Measurements from ENCODE around the gene KDELR3. TPM values are rescaled to one million over a fixed set of nuclear protein-coding genes. Genes with fewer than 3 reads are reported as not detected.

KDELR3 gene
- total RNA-seq, 6 donors from 2014 or later = 7.3 to 14.2 (median 9.7) TPM

DNA sequence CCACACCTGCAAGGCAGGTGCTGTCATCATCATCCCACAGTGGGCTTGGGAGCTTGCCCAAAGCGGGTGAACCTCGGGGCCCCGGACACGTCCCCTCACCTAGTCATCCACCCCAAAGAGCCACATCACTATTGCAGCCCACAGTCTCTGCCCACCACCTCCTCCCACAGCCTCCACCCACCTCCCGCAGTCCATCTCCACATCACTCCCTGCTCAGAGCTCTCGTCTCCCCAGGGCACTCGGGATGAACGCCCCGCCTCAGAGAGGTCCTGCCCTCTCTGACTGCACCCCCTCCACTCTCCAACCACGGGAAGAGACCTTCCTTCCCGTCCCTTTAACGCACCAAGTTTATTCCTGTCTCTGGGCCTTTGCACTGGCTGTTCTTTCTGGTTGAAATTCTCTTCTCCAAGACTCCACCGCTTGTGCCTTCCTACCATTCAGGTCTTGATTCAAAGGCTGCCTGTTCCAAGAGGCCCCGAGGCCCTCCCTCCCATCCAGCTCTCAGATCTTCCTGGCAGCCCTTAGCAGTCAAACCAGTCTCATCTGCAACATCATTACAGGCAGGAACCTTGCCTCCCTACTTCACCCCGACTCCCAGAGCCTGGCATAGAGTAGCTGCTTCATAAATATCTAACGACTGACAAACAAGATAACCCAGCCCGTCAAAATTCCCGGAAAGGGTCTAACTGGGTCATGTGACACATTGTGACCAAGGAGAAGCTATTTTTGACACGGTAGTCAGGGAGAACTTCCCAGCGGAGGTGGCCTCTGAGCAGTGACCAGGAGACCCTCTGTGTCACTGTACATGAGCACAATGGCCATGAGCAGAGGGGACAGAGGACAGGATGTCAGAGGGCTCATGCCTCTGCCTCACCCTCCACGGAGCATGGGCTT lies 24.0 kb upstream of the KDELR3 start:
- Histone ChIP-seq H3K27ac (no peak overlapping the region), H3K4me3 (no peak overlapping the region), H3K36me3 (no peaks in the 10 kb centered on the region), H3K9me3 (no peaks in the 10 kb centered on the region), H3K27me3 (no peaks in the 10 kb centered on the region), H3K4me1 (no peaks in the 10 kb centered on the region)
- 54 to 60% methylated on average over 20 of the region's 21 CpGs for WGBS, 2 donors
- ATAC-seq (ENCODE audit: low FRiP score in 2 of 2) = no peak
- TF ChIP-seq EP300 (IDR thresholded peaks at IDR 0.05) (no peak), POLR2AphosphoS5 (IDR thresholded peaks at IDR 0.05) (no peak), POLR2A (IDR thresholded peaks at IDR 0.05) (no peak)
- TF ChIP-seq, protein P1, sequence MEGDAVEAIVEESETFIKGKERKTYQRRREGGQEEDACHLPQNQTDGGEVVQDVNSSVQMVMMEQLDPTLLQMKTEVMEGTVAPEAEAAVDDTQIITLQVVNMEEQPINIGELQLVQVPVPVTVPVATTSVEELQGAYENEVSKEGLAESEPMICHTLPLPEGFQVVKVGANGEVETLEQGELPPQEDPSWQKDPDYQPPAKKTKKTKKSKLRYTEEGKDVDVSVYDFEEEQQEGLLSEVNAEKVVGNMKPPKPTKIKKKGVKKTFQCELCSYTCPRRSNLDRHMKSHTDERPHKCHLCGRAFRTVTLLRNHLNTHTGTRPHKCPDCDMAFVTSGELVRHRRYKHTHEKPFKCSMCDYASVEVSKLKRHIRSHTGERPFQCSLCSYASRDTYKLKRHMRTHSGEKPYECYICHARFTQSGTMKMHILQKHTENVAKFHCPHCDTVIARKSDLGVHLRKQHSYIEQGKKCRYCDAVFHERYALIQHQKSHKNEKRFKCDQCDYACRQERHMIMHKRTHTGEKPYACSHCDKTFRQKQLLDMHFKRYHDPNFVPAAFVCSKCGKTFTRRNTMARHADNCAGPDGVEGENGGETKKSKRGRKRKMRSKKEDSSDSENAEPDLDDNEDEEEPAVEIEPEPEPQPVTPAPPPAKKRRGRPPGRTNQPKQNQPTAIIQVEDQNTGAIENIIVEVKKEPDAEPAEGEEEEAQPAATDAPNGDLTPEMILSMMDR (IDR thresholded peaks at IDR 0.05) = no peak
- no peak for DNase-seq

DNA sequence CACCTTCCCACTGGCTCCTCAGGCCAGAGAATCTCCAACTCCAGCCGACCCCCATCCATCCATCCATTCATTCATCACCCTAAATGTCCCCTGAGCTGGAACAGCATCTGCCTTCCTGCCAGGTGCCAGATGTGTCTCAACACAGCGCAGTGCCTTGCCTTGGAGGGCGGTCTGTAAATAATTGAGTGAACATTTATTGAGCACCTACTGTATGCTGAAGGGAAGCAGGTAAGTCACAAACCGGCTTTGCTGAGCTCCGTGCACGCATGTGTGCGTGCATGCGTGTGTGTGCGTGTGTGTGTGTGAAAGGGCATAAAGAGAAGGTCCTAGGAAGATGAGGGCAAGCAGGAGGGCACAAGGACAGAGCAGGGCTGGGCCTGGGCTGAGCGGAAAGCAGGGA lies 23.1 kb upstream of the KDELR3 start:
- H3K27ac ChIP-seq = no peak overlapping the region
- H3K4me1 ChIP-seq = no peaks in the 10 kb centered on the region
- no peak for ATAC-seq (ENCODE audit: low FRiP score in 2 of 2)
- no peak overlapping the region for H3K4me3 ChIP-seq
- H3K36me3 ChIP-seq = no peaks in the 10 kb centered on the region
- no peak for TF ChIP-seq POLR2AphosphoS5 (IDR thresholded peaks at IDR 0.05)
- TF ChIP-seq, protein P1 (IDR thresholded peaks at IDR 0.05) = no peak
- TF ChIP-seq POLR2A (IDR thresholded peaks at IDR 0.05) = no peak
- no peak for TF ChIP-seq EP300 (IDR thresholded peaks at IDR 0.05)
- no peaks in the 10 kb centered on the region for H3K27me3 ChIP-seq
- WGBS, 2 donors = 91 to 95% methylated on average over 10 of the region's 10 CpGs
- DNase-seq = no peak
- no peaks in the 10 kb centered on the region for H3K9me3 ChIP-seq

DNA sequence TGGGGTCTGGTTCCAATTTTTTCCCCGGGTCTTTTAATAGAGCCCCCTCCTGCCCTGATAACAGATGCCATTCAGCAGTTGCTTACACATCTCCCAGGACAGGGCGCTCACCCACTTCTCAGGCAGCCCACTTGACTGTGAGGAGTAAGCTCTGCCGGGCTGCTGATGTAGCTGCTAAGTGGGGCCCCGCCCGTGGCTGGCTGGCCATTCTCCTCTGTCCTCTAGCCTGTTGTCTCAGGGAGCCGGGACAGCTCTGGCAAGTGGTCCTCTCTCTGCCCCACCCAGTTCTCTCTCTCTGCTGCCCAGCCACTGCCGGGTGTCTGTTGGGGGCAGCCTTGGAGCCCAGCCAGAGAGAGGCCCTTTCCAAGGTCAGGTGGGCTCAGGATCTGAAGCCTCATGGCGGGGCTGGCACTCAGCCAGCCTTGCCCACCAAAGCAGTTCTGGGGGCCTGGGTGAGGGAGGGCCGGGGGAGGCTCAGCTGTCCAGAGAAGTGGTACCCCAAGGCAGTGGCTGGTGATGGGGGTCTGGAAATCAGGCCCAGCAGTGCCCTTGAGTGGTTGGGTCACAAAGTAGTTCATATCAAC lies 21.8 kb upstream of the KDELR3 start:
- H3K4me1 ChIP-seq = no peaks in the 10 kb centered on the region
- H3K27me3 ChIP-seq = no peaks in the 10 kb centered on the region
- ATAC-seq (ENCODE audit: low FRiP score in 2 of 2) (no peak), DNase-seq (no peak)
- TF ChIP-seq, protein P1 (IDR thresholded peaks at IDR 0.05) = no peak
- no peak for TF ChIP-seq POLR2A (IDR thresholded peaks at IDR 0.05)
- TF ChIP-seq EP300 (IDR thresholded peaks at IDR 0.05) = no peak
- no peak for TF ChIP-seq POLR2AphosphoS5 (IDR thresholded peaks at IDR 0.05)
- H3K4me3 ChIP-seq = no peak overlapping the region
- H3K27ac ChIP-seq = no peak overlapping the region
- no peaks in the 10 kb centered on the region for H3K9me3 ChIP-seq
- 49% methylated on average over 9 of the region's 9 CpGs; no CpG with 5 or more reads in 1 of the 2 donors for WGBS, 2 donors
- H3K36me3 ChIP-seq = no peaks in the 10 kb centered on the region

DNA sequence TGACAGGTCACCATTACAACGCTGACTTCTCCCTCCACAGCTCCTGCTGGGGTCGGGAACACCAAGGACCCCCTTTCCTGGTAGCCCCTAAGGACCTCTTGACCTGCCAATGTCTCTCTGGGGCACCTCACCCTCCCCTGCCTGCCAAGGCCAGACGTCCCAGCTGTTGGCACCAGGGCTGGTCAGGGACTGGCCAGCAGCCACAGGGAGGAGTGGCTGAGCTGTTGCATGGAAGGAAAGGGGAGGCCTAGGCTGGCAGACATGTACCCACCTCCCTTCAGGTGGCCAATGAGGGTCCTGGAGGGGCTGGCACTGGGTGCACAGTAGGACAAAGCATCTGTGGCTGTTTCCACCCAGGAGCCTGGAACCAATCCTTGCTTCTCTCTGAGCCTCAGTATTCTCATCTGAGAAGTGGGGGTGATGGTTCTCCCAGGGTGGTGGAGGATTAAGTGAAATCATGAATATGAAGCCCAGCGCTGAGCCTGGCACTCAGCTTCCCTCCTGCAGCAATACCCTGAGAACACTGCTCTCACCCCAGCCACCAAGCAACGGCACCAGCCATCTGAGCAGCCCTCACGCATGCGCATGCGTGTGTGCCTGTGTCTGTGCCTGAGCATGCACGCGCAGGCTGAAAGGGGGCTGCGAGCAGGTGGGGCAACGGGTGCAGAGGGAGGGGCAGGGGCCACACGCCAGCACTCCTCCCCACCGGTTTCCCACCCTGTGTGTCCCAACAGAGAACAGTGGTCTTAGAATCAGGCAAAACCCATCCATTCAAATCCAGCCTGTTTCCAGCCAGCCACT lies 18.8 kb upstream of the KDELR3 start:
- WGBS, 2 donors = 76 to 87% methylated on average over 11 to 14 of the region's 14 CpGs
- no peaks in the 10 kb centered on the region for H3K9me3 ChIP-seq
- DNase-seq (peak in 1 of 2 donors; percentile 46), ATAC-seq (ENCODE audit: low FRiP score in 2 of 2) (no peak)
- no peaks in the 10 kb centered on the region for H3K36me3 ChIP-seq
- H3K27me3 ChIP-seq = peaks cover 0 to 14% (median 2%) of the 10 kb centered on the region in 4 donors
- no peak overlapping the region for H3K4me3 ChIP-seq
- peaks cover 0 to 2% (median under 1%) of the 10 kb centered on the region in 4 donors for H3K4me1 ChIP-seq
- TF ChIP-seq, protein P1 (IDR thresholded peaks at IDR 0.05) = no peak
- no peak for TF ChIP-seq POLR2AphosphoS5 (IDR thresholded peaks at IDR 0.05)
- no peak for TF ChIP-seq POLR2A (IDR thresholded peaks at IDR 0.05)
- TF ChIP-seq EP300 (IDR thresholded peaks at IDR 0.05) = no peak
- H3K27ac ChIP-seq = no peak overlapping the region

Measured in upper lobe of left lung (tissue), 6 donors.